Erythroblast (primary cell): Measurements from ENCODE around the gene RFX3.

Experiments
- GATA1 ChIP-seq: IDR thresholded peaks from 2 replicates; pipeline ENCODE4 v1.6.1; 2011; ENCODE audit warnings: low read depth, mild to moderate bottlenecking, control low read depth, low read length, moderate library complexity
- POLR2A ChIP-seq: IDR thresholded peaks from 2 replicates; pipeline ENCODE4 v1.6.1; 2011; ENCODE audit warnings: mild to moderate bottlenecking, low read length

DNA sequence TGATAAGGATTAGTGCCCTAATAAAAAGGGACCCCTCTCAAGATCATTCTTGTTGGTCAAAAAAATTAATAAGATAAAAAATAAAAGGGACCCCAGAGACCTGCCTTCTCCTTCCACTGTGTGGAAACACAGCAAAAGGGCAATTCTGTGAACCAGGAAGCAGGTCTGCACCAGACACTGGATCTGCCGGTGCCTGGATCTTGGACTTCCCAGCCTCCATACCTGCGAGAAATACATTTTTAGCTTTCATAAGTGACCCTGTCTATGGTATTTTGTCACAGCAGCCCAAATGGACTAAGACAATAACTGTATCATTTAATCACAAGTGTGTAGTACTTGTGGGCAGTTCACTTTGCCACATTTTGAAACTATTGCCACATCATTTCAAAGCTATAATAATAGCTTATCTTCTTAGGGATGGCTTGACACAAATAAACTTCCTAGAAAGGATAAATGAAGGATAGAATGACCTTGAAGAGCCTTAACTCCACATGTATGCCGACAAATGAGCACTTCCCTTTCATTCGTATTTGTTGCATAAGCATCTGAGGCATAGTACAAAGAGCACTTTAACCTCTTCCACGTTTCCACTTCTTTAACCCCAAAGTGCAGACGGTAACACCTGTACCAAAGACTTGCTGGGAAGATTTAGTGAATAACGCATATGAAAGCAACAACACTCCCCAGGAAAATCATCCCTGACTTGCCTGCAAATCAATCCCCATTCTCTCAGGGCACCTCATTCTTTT is 336.5 kb downstream of the RFX3 start:
- TF ChIP-seq POLR2A, result no peak
- TF ChIP-seq GATA1, result no peak
